Panc1 (cell line): ENCODE data around the gene COTL1. TPM values are rescaled to one million over a fixed set of nuclear protein-coding genes. Genes with fewer than 3 reads are reported as not detected.

Experiments used
- ATAC-seq: fragments of 200-7000 bp; cut with Tn5 transposase; 2 replicates; pipeline ENCODE4 v1.9.1; 2020; ENCODE audit warnings: mild to moderate bottlenecking, moderate library complexity
- BruUV-seq: library from RNA; stranded (reverse); fragments of 400-500 nt; replicated peaks from 2 replicates; lab custom pipeline; 2021; lab: Mats Ljungman, UMichigan
- CTCF ChIA-PET: fragments of 300-600 bp; sonication (Branson Sonifier 250); formaldehyde crosslinking; loops from one replicate; lab custom pipeline; 2022; ENCODE audit warnings: antibody characterized with exemption; lab: Charles Lee
- POLR2A ChIA-PET: fragments of 300-600 bp; sonication (Branson Sonifier 250); formaldehyde crosslinking; loops from one replicate; lab custom pipeline; 2022; ENCODE audit warnings: antibody characterized with exemption; lab: Charles Lee
- DNase-seq: peaks from one replicate; pipeline ENCODE4 v3.0.0-alpha.2; 2010; ENCODE audit warnings: low read depth, low spot score
- H3K27ac ChIP-seq: 2 replicates; pipeline ENCODE4 v1.5.1; 2011; ENCODE audit warnings: mild to moderate bottlenecking, low read length, inconsistent platforms
- H3K27me3 ChIP-seq: fragments of 200-500 bp; sonication (Bioruptor generic); 2 replicates; pipeline ENCODE4 v1.6.0; 2014; ENCODE audit warnings: low read length, inconsistent platforms; ENCODE audit not compliant: control insufficient read depth, insufficient read depth
- H3K36me3 ChIP-seq: fragments of 200-500 bp; sonication (Bioruptor generic); 2 replicates; pipeline ENCODE4 v1.5.1; 2014; ENCODE audit warnings: inconsistent platforms, mild to moderate bottlenecking, low read length, moderate library complexity; ENCODE audit not compliant: control insufficient read depth, insufficient read depth
- H3K4me1 ChIP-seq: 2 replicates; pipeline ENCODE4 v1.5.1; 2011; ENCODE audit warnings: inconsistent platforms, mild to moderate bottlenecking, low read length, moderate library complexity; ENCODE audit not compliant: control insufficient read depth, insufficient read depth
- H3K4me3 ChIP-seq, 2 experiments: 2 replicates each; pipeline ENCODE4 v1.5.1; 2011 to 2012; ENCODE audit warnings: low read depth in 2 of 2, low read length in 2 of 2, mild to moderate bottlenecking in 2 of 2, inconsistent platforms in 1 of 2, moderate library complexity in 1 of 2
- H3K9me3 ChIP-seq: fragments of 200-500 bp; sonication (Bioruptor generic); 2 replicates; pipeline ENCODE4 v1.5.1; 2014; ENCODE audit warnings: low read depth, mild to moderate bottlenecking, inconsistent platforms, low read length, moderate library complexity; ENCODE audit not compliant: control insufficient read depth, insufficient read depth
- CTCF ChIP-seq: fragments of 450-650 bp; IDR thresholded peaks from 2 replicates; pipeline ENCODE4 v1.5.1; 2017; ENCODE audit warnings: mild to moderate bottlenecking
- POLR2AphosphoS5 ChIP-seq: IDR thresholded peaks from 2 replicates; pipeline ENCODE4 v1.6.1; 2012; ENCODE audit warnings: mild to moderate bottlenecking, low read depth, low read length, moderate library complexity
- REST ChIP-seq, 2 experiments: IDR thresholded peaks; 2 replicates each; pipeline ENCODE4 v1.6.1; 2011 to 2012; ENCODE audit warnings: low read depth in 2 of 2, control low read depth in 1 of 2, low read length in 1 of 2, mild to moderate bottlenecking in 1 of 2, moderate library complexity in 1 of 2; ENCODE audit not compliant: insufficient read depth in 1 of 2
- SIN3A ChIP-seq: IDR thresholded peaks from 2 replicates; pipeline ENCODE4 v1.6.1; 2012; ENCODE audit warnings: low read depth, mild to moderate bottlenecking, low read length, moderate library complexity, borderline replicate concordance; ENCODE audit not compliant: insufficient read depth
- TCF7L2 ChIP-seq: IDR thresholded peaks from 2 replicates; pipeline ENCODE4 v1.6.1; 2011; ENCODE audit warnings: mild to moderate bottlenecking, low read depth, low read length, inconsistent platforms
- in situ Hi-C: cut with HindIII; loops from 2 replicates; pipeline ENCODE4 v1.10.0; 2016; ENCODE audit warnings: low sequenced_read_pairs, low pct_unique_long_range_greater_than_20kb
- intact Hi-C: fragments of 100-400 bp; cut with micrococcal nuclease; formaldehyde crosslinking; loops from one replicate; pipeline ENCODE4 v1.10.0; 2022; ENCODE audit not compliant: unreplicated experiment
- total RNA-seq: library from RNA; stranded (reverse); gene quantifications from one replicate; pipeline ENCODE4 v1.2.1, GENCODE V29; 2021; ENCODE audit not compliant: unreplicated experiment

The COTL1 gene
- total RNA-seq, 1 experiment from 2014 or later = 302 TPM

GRCh38 chr16:84531671-84532111 is 86.2 kb downstream of the COTL1 start:
- POLR2A ChIA-PET = no interaction called here
- H3K36me3 ChIP-seq = no peaks in the 10 kb centered on the region
- intact Hi-C loops (no loop called here), in situ Hi-C loops (no loop called here)
- DNase-seq (no peak), ATAC-seq (peak; percentile 36; the same call in 1 of the 2 replicates)
- H3K4me1 ChIP-seq = peaks cover 14% of the 10 kb centered on the region
- no peaks in the 10 kb centered on the region for H3K9me3 ChIP-seq
- CTCF ChIA-PET = no interaction called here
- TF ChIP-seq POLR2AphosphoS5 = no peak
- no peak for TF ChIP-seq TCF7L2
- no peak for TF ChIP-seq SIN3A
- no TSS peak for BruUV-seq
- peak overlapping the region; percentile 81 for H3K27ac ChIP-seq
- no peak overlapping the region; a peak in 1 of 4 replicates for H3K4me3 ChIP-seq
- H3K27me3 ChIP-seq = no peaks in the 10 kb centered on the region

GRCh38 chr16:84530590-84530989 is 87.3 kb downstream of the COTL1 start:
- TF ChIP-seq CTCF (no peak), REST (IDR thresholded peaks at IDR 0.05; ENCODE audit: insufficient read depth in 1 of 2, low read depth in 2 of 2, low read length in 1 of 2) (no peak), POLR2AphosphoS5 (no peak), TCF7L2 (no peak), SIN3A (no peak)
- ChIA-PET POLR2A (no interaction called here), CTCF (no interaction called here)
- DNase-seq (no peak), ATAC-seq (no peak)
- H3K9me3 ChIP-seq = no peaks in the 10 kb centered on the region
- no peaks in the 10 kb centered on the region for H3K36me3 ChIP-seq
- intact Hi-C loops = no loop called here
- peaks cover 14% of the 10 kb centered on the region for H3K4me1 ChIP-seq
- no peaks in the 10 kb centered on the region for H3K27me3 ChIP-seq
- in situ Hi-C loops = no loop called here
- H3K27ac ChIP-seq = peak overlapping the region; percentile 34; the same call in 1 of the 2 replicates
- no TSS peak for BruUV-seq
- H3K4me3 ChIP-seq = no peak overlapping the region

- no peaks in the 10 kb centered on the region for H3K27me3 ChIP-seq
- no TSS peak for BruUV-seq
- H3K4me1 ChIP-seq = peaks cover 14% of the 10 kb centered on the region
- H3K4me3 ChIP-seq = no peak overlapping the region
- no peaks in the 10 kb centered on the region for H3K36me3 ChIP-seq
- no peaks in the 10 kb centered on the region for H3K9me3 ChIP-seq
- in situ Hi-C loops = no loop called here
- TF ChIP-seq SIN3A = no peak
- no peak for TF ChIP-seq CTCF
- no peak for TF ChIP-seq REST (IDR thresholded peaks at IDR 0.05; ENCODE audit: insufficient read depth in 1 of 2, low read depth in 2 of 2, low read length in 1 of 2)
- ChIA-PET POLR2A (no interaction called here), CTCF (no interaction called here)
- no peak overlapping the region for H3K27ac ChIP-seq
- intact Hi-C loops = no loop called here
- DNase-seq (no peak), ATAC-seq (no peak)
These were observed 88.3 kb downstream of the COTL1 start for GRCh38 chr16:84529607-84530006.
